Skeletal muscle satellite cell (primary cell): ENCODE data around the gene NLRP10.
"Not testable (repeated sequence)": the region's sequence is repeated elsewhere in the genome, so short reads cannot be mapped to it uniquely, and the experiment has no call there.

Experiments
- H3K27me3 ChIP-seq: 2 replicates; pipeline ENCODE4 v1.7.0; 2013; ENCODE audit warnings: low read length; ENCODE audit not compliant: control insufficient read depth, insufficient read depth
- H3K36me3 ChIP-seq: 2 replicates; pipeline ENCODE4 v1.7.0; 2013; ENCODE audit warnings: mild to moderate bottlenecking, control low read depth, low read length; ENCODE audit not compliant: insufficient read depth
- H3K4me1 ChIP-seq: 2 replicates; pipeline ENCODE4 v1.7.0; 2013; ENCODE audit warnings: low read length; ENCODE audit not compliant: control insufficient read depth, insufficient read depth
- H3K4me2 ChIP-seq: 2 replicates; pipeline ENCODE4 v1.7.0; 2013; ENCODE audit warnings: mild to moderate bottlenecking, low read length
- H3K4me3 ChIP-seq: 2 replicates; pipeline ENCODE4 v1.7.0; 2013; ENCODE audit warnings: low read length
- H3K9ac ChIP-seq: 2 replicates; pipeline ENCODE4 v1.7.0; 2013; ENCODE audit warnings: mild to moderate bottlenecking, low read depth, low read length, moderate library complexity
- H3K9me3 ChIP-seq: replicated peaks from 2 replicates; pipeline ENCODE4 v1.7.0; 2013; ENCODE audit warnings: mild to moderate bottlenecking, control low read depth, low read length

Gene NLRP10

GRCh38 chr11:7999795-8000194 lies 34.5 kb upstream of the NLRP10 start:
- Histone ChIP-seq H3K9me3 (no peaks in the 10 kb centered on the region), H3K4me1 (no peaks in the 10 kb centered on the region), H3K36me3 (peaks cover 51% of the 10 kb centered on the region), H3K9ac (no peak overlapping the region), H3K27me3 (no peaks in the 10 kb centered on the region), H3K4me3 (no peak overlapping the region), H3K4me2 (no peak overlapping the region)

GRCh38 chr11:7994581-7995278 lies 29.5 kb upstream of the NLRP10 start:
- no peak overlapping the region for H3K4me2 ChIP-seq
- peaks cover 1% of the 10 kb centered on the region for H3K4me1 ChIP-seq
- no peaks in the 10 kb centered on the region for H3K27me3 ChIP-seq
- no peak overlapping the region for H3K9ac ChIP-seq
- peaks cover 84% of the 10 kb centered on the region for H3K36me3 ChIP-seq
- no peaks in the 10 kb centered on the region for H3K9me3 ChIP-seq
- H3K4me3 ChIP-seq: no peak overlapping the region

- H3K4me3 ChIP-seq: peak overlapping the region; percentile 91
- peaks cover 31% of the 10 kb centered on the region for H3K4me1 ChIP-seq
- not testable (repeated sequence) for H3K9me3 ChIP-seq, H3K27me3 ChIP-seq
- H3K9ac ChIP-seq: peak overlapping the region; percentile 89
- H3K4me2 ChIP-seq: peak overlapping the region; percentile 79
- peaks cover 28% of the 10 kb centered on the region for H3K36me3 ChIP-seq
Measured at GRCh38 chr11:7987560-7987883, 22.3 kb upstream of the NLRP10 start.

- Histone ChIP-seq H3K4me3 (peak within 1 kb of the TSS; percentile 91), H3K4me2 (peak within 1 kb of the TSS; percentile 83), H3K9ac (peak within 1 kb of the TSS; percentile 89), H3K9me3 (no peaks in the 10 kb centered on the region), H3K36me3 (peaks cover 22% of the 10 kb centered on the region), H3K4me1 (peaks cover 31% of the 10 kb centered on the region), H3K27me3 (no peaks in the 10 kb centered on the region)
Measured at GRCh38 chr11:7986768-7987559, 21.7 kb upstream of the NLRP10 start, which contains the start of gene EIF3F. TSS of gene EIF3F (plus strand) at chr11:7987337. CDS start at chr11:7987353, 16 bp downstream.

- H3K36me3 ChIP-seq: peaks cover 4% of the 10 kb centered on the region
- H3K4me1 ChIP-seq: peaks cover 23% of the 10 kb centered on the region
- no peak overlapping the region for H3K9ac ChIP-seq
- H3K4me3 ChIP-seq: no peak overlapping the region
- H3K27me3 ChIP-seq: no peaks in the 10 kb centered on the region
- H3K9me3 ChIP-seq: no peaks in the 10 kb centered on the region
- no peak overlapping the region for H3K4me2 ChIP-seq
Measured at GRCh38 chr11:7983832-7984590, 18.8 kb upstream of the NLRP10 start.

GRCh38 chr11:7982582-7983119 lies 17.4 kb upstream of the NLRP10 start:
- no peak overlapping the region for H3K9ac ChIP-seq
- no peaks in the 10 kb centered on the region for H3K27me3 ChIP-seq
- no peaks in the 10 kb centered on the region for H3K9me3 ChIP-seq
- no peaks in the 10 kb centered on the region for H3K36me3 ChIP-seq
- peaks cover 21% of the 10 kb centered on the region for H3K4me1 ChIP-seq
- H3K4me2 ChIP-seq: no peak overlapping the region
- no peak overlapping the region for H3K4me3 ChIP-seq

- Histone ChIP-seq H3K27me3 (no peaks in the 10 kb centered on the region), H3K36me3 (no peaks in the 10 kb centered on the region), H3K4me1 (peaks cover 28% of the 10 kb centered on the region), H3K4me2 (no peak overlapping the region), H3K9ac (no peak overlapping the region), H3K9me3 (no peaks in the 10 kb centered on the region), H3K4me3 (no peak overlapping the region)
Measured at GRCh38 chr11:7981619-7982157, 16.4 kb upstream of the NLRP10 start.

GRCh38 chr11:7977232-7977917 lies 12.1 kb upstream of the NLRP10 start:
- no peaks in the 10 kb centered on the region for H3K9me3 ChIP-seq
- H3K4me3 ChIP-seq: peak overlapping the region; percentile 13
- peak overlapping the region; percentile 67 for H3K9ac ChIP-seq
- H3K36me3 ChIP-seq: no peaks in the 10 kb centered on the region
- no peaks in the 10 kb centered on the region for H3K27me3 ChIP-seq
- H3K4me2 ChIP-seq: peak overlapping the region; percentile 71
- H3K4me1 ChIP-seq: peaks cover 37% of the 10 kb centered on the region

- H3K9me3 ChIP-seq: no peaks in the 10 kb centered on the region
- no peaks in the 10 kb centered on the region for H3K27me3 ChIP-seq
- no peak overlapping the region for H3K4me3 ChIP-seq
- no peak overlapping the region for H3K4me2 ChIP-seq
- no peaks in the 10 kb centered on the region for H3K36me3 ChIP-seq
- peaks cover 43% of the 10 kb centered on the region for H3K4me1 ChIP-seq
- no peak overlapping the region for H3K9ac ChIP-seq
Measured at GRCh38 chr11:7974668-7975067, 9.4 kb upstream of the NLRP10 start.

- Histone ChIP-seq H3K9ac (peak overlapping the region; percentile 45), H3K36me3 (no peaks in the 10 kb centered on the region), H3K27me3 (no peaks in the 10 kb centered on the region), H3K4me1 (peaks cover 48% of the 10 kb centered on the region), H3K9me3 (no peaks in the 10 kb centered on the region), H3K4me3 (no peak overlapping the region), H3K4me2 (no peak overlapping the region)
Measured at GRCh38 chr11:7973011-7973410, 7.8 kb upstream of the NLRP10 start.
